Measurements from ENCODE around the gene OPALIN. TPM values are rescaled to one million over a fixed set of nuclear protein-coding genes. Genes with fewer than 3 reads are reported as not detected.

Gene OPALIN
- total RNA-seq, 2 donors from 2014 or later: 0.17 TPM; not detected in 1

DNA sequence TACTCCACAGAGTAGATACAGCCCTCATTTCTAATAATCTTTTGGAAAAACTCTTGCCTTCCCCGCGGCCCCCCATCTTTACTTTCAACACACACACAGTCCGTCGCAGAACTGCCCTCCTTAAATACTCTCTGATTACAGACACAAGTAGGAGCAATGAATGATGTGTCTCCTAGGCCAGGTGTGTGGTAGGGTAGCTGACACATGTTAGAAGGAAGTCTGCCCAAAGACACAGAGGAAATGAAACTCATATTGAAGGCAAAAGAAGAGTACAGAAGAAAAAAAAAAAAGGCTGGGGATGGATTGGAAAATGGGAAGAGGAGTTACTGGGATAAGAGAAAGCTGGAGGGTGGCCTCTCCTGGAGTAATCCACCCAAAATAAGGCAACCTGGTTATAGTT is 14.6 kb downstream of the OPALIN start:
- TF ChIP-seq, protein P1, sequence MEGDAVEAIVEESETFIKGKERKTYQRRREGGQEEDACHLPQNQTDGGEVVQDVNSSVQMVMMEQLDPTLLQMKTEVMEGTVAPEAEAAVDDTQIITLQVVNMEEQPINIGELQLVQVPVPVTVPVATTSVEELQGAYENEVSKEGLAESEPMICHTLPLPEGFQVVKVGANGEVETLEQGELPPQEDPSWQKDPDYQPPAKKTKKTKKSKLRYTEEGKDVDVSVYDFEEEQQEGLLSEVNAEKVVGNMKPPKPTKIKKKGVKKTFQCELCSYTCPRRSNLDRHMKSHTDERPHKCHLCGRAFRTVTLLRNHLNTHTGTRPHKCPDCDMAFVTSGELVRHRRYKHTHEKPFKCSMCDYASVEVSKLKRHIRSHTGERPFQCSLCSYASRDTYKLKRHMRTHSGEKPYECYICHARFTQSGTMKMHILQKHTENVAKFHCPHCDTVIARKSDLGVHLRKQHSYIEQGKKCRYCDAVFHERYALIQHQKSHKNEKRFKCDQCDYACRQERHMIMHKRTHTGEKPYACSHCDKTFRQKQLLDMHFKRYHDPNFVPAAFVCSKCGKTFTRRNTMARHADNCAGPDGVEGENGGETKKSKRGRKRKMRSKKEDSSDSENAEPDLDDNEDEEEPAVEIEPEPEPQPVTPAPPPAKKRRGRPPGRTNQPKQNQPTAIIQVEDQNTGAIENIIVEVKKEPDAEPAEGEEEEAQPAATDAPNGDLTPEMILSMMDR (IDR thresholded peaks at IDR 0.05): no peak
- TF ChIP-seq POLR2AphosphoS5 (IDR thresholded peaks at IDR 0.05) (no peak), POLR2A (IDR thresholded peaks at IDR 0.05) (no peak)
- H3K4me1 ChIP-seq (replicated peaks): no peaks in the 10 kb centered on the region
- H3K4me3 ChIP-seq: no peak overlapping the region
- intact Hi-C loops (cut with DNase I): no loop called here
- no peaks in the 10 kb centered on the region for H3K27me3 ChIP-seq (replicated peaks; ENCODE audit: insufficient read depth)
- WGBS: 95% methylated on average over 4 of the region's 4 CpGs
- H3K9me3 ChIP-seq: no peaks in the 10 kb centered on the region
- no peak for DNase-seq (ENCODE audit: low spot score)
- H3K36me3 ChIP-seq: no peaks in the 10 kb centered on the region
- H3K27ac ChIP-seq: no peak overlapping the region

DNA sequence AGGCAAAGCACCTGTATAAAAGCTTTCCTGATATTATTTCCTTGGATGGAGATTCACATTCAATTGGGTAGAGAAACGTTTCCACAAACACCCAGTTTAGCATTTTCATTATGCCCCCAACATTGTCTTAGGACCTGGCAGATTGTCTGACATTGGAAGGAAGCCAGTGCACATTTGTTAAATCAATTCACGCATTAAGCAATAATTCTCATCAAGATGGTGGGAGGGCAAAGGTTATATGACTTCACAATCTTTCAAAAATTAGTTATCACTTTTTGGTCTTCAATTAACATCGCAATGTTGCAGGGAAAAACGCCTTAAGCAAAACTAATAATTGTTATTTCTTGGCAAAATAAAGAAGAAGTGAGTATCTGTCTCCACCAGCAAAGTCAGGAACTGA is 16.4 kb downstream of the OPALIN start:
- WGBS: 73% methylated on average over 4 of the region's 4 CpGs
- Histone ChIP-seq H3K36me3 (no peaks in the 10 kb centered on the region), H3K27me3 (replicated peaks; ENCODE audit: insufficient read depth) (no peaks in the 10 kb centered on the region), H3K27ac (no peak overlapping the region), H3K4me1 (replicated peaks) (no peaks in the 10 kb centered on the region), H3K4me3 (no peak overlapping the region), H3K9me3 (no peaks in the 10 kb centered on the region)
- no peak for TF ChIP-seq POLR2AphosphoS5 (IDR thresholded peaks at IDR 0.05)
- TF ChIP-seq POLR2A (IDR thresholded peaks at IDR 0.05): no peak
- TF ChIP-seq, protein P1 (IDR thresholded peaks at IDR 0.05): no peak
- intact Hi-C loops (cut with DNase I): no loop called here
- no peak for DNase-seq (ENCODE audit: low spot score)

DNA sequence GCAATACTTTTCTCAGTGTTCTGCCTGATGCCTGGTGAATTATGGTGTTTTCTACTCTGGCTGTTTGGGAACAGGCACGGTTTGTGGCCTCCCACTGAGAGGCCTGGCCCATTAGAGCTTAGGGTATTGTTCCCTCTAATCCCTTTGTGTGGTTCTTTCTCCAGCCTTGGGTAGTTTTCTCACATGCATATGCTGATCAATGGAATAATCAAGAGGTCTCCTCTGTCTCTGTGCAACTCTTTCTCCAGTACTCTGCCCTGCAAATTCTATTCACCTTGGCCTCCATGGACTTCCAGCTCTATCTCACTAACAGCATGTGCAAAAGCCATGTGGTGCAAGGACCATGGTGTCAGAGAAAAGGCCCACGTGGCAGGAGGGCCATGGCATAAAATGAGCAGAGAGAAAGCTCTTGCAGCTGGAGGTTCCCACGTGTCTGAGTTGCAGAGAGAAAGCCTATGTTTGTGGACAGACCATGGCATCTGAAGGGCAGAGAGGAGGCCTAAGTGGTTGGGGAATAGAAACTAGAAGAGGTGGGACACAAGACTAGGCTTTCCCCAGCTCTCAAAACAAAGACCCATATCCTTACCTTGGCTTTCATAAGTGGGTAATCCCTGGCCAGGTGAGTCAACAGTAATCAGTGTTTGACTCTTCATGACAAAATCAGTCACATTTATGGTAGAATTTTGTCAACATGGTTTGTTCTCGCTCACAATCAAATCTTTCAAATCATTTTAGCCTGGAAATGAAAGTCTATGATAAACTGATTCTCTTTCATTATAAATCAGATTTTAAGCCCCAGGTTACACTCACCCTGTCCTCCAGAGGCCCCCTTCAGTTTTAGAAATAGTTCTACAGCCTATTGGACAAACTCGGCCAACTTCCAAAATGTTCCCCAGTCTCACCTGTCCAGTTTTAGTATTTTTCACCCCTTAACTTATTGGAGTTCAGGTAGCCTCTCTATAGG is 17.3 kb downstream of the OPALIN start:
- Histone ChIP-seq H3K4me1 (replicated peaks) (no peaks in the 10 kb centered on the region), H3K36me3 (no peaks in the 10 kb centered on the region), H3K27ac (no peak overlapping the region), H3K4me3 (no peak overlapping the region), H3K9me3 (no peaks in the 10 kb centered on the region), H3K27me3 (replicated peaks; ENCODE audit: insufficient read depth) (no peaks in the 10 kb centered on the region)
- intact Hi-C loops (cut with DNase I): no loop called here
- no peak for DNase-seq (ENCODE audit: low spot score)
- TF ChIP-seq POLR2A (IDR thresholded peaks at IDR 0.05) (no peak), POLR2AphosphoS5 (IDR thresholded peaks at IDR 0.05) (no peak)
- TF ChIP-seq, protein P1 (IDR thresholded peaks at IDR 0.05): no peak
- 82% methylated on average over 5 of the region's 5 CpGs for WGBS

DNA sequence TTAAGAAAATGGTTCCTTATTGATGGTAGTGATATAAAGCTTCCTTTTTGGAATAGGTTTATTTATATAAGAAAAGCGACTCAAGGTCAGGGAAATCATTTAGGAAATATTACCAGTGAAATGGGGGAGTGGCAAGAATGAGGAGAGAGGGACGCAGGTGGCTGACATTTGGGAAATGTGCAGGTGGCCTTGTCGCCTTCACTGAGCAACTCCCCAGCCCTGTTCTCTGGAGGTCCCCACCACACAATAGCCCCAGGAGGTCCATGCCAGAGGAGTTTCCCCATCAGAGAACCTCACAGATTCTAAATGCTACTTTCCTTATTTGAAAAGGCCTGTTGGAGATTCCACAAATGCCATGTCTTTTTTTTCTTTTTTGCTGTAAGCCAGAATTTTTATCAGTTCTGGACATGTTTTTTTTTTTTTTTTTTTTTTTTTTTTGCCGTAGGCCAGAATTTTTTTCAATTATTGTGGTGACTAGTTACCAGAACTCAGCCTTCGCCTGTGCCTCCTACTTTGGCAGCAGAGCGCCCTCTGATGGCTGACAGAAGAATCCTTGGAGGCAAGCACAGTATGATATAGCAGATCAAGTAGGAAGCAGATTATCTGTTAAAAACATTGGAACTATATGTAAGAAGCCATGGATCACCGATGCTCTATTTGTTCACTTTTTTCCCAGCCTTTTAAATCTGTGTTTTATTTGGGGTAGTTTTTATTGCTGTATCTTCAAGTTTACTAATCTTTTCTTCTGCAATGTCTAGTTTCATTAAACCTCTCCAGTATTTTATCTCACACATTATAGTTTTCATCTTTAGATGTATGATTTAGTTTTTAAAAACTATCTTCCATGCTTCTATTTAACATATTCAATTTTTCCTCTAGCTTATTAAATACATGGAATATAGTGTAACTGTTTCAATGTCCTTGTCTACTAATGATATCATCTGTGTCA is 18.6 kb downstream of the OPALIN start:
- Histone ChIP-seq H3K9me3 (no peaks in the 10 kb centered on the region), H3K27me3 (replicated peaks; ENCODE audit: insufficient read depth) (no peaks in the 10 kb centered on the region), H3K4me3 (no peak overlapping the region), H3K36me3 (no peaks in the 10 kb centered on the region), H3K27ac (no peak overlapping the region), H3K4me1 (replicated peaks) (no peaks in the 10 kb centered on the region)
- WGBS: 36% methylated on average over 7 of the region's 7 CpGs
- intact Hi-C loops (cut with DNase I): no loop called here
- TF ChIP-seq, protein P1 (IDR thresholded peaks at IDR 0.05): peak in 3 of 4 experiments; percentile 22 to 55 (median 31)
- TF ChIP-seq POLR2A (IDR thresholded peaks at IDR 0.05): no peak
- DNase-seq (ENCODE audit: low spot score): peak; percentile 30

Data from prostate gland (tissue), 2 donors.